ENCODE measurements around the gene TOR1A. TPM values are rescaled to one million over a fixed set of nuclear protein-coding genes. Genes with fewer than 3 reads are reported as not detected.
"Not testable (repeated sequence)": the region's sequence is repeated elsewhere in the genome, so short reads cannot be mapped to it uniquely, and the experiment has no call there.

Gene TOR1A
- total RNA-seq, 1 donor from 2014 or later: 29.5 TPM

DNA sequence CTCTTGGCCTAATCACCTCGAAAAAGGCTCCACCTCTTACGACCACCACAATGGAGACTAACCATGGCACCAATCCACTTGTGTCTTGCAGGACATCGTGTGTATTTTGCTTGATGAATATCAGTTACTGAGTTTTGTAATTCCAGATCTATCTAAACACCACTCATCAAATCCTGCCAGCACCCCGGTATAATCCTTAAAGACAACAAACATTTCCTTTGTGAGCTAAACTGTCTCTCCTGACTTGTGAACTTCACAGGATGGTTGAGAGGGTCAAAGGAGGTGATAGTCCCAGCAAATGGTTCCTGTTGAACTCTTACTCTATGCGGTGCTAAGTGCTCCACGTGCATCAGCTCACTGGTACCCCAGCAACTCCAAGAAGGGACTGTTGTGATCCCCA, 25.0 kb downstream of the TOR1A start:
- ChIA-PET POLR2A (no interaction called here), CTCF (interaction anchor here (1.2 kb wide), 1 partner anchor 9 kb away, joined by 3 read pairs; no protein-coding TSS in a partner anchor)
- Mint-ChIP-seq H3K36me3 (ENCODE audit: low read depth) (peaks cover 4% of the 10 kb centered on the region), H3K4me1 (peaks cover 8% of the 10 kb centered on the region), H3K4me3 (no peak overlapping the region), H3K27me3 (peaks cover 4% of the 10 kb centered on the region), H3K9me3 (no peaks in the 10 kb centered on the region), H3K27ac (no peak overlapping the region)
- ATAC-seq (ENCODE audit: low read depth) (no peak), DNase-seq (no peak)
- TF ChIP-seq, protein P1, sequence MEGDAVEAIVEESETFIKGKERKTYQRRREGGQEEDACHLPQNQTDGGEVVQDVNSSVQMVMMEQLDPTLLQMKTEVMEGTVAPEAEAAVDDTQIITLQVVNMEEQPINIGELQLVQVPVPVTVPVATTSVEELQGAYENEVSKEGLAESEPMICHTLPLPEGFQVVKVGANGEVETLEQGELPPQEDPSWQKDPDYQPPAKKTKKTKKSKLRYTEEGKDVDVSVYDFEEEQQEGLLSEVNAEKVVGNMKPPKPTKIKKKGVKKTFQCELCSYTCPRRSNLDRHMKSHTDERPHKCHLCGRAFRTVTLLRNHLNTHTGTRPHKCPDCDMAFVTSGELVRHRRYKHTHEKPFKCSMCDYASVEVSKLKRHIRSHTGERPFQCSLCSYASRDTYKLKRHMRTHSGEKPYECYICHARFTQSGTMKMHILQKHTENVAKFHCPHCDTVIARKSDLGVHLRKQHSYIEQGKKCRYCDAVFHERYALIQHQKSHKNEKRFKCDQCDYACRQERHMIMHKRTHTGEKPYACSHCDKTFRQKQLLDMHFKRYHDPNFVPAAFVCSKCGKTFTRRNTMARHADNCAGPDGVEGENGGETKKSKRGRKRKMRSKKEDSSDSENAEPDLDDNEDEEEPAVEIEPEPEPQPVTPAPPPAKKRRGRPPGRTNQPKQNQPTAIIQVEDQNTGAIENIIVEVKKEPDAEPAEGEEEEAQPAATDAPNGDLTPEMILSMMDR (IDR thresholded peaks at IDR 0.05): no peak
- intact Hi-C loops (cut with micrococcal nuclease): no loop called here

DNA sequence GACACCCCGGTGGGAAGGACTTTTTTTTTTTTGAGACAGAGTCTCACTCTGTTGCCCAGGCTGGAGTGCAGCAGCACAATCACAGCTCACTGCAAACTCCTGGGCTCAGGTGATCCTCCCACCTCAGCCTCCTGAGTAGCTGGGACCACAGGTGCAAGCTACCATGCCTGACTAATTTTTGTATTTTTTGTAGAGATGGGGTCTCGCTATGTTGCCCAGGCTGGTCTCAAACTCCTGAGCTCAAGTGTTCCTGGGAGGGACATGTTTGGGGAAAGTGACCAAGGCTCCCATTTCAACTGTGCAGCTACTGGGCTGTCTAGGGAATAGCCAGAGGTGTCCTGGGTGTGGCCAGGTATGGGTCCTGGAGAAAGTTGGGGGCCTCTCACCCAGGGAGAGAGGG, 27.9 kb downstream of the TOR1A start:
- H3K27me3 Mint-ChIP-seq; H3K36me3 Mint-ChIP-seq (ENCODE audit: low read depth); H3K4me1 Mint-ChIP-seq; DNase-seq; POLR2A ChIA-PET; intact Hi-C loops (cut with micrococcal nuclease); H3K27ac Mint-ChIP-seq; H3K9me3 Mint-ChIP-seq; H3K4me3 Mint-ChIP-seq; ATAC-seq (ENCODE audit: low read depth): not testable (repeated sequence)
- CTCF ChIA-PET: interaction anchor here (0.6 kb wide), 1 partner anchor 42 kb away, joined by 4 read pairs; no protein-coding TSS in a partner anchor

- POLR2A ChIA-PET: no interaction called here
- ATAC-seq (ENCODE audit: low read depth): no peak
- peaks cover 9% of the 10 kb centered on the region for H3K27me3 Mint-ChIP-seq
- no peak overlapping the region for H3K27ac Mint-ChIP-seq
- intact Hi-C loops (cut with micrococcal nuclease): no loop called here
- no peaks in the 10 kb centered on the region for H3K9me3 Mint-ChIP-seq
- DNase-seq: no peak
- TF ChIP-seq, protein P1 (IDR thresholded peaks at IDR 0.05): no peak
- H3K4me3 Mint-ChIP-seq: no peak overlapping the region
- no peaks in the 10 kb centered on the region for H3K4me1 Mint-ChIP-seq
- CTCF ChIA-PET: no interaction called here
- H3K36me3 Mint-ChIP-seq (ENCODE audit: low read depth): no peaks in the 10 kb centered on the region
Observed at GRCh38 chr9:129794549-129794948, 29.4 kb downstream of the TOR1A start.

DNA sequence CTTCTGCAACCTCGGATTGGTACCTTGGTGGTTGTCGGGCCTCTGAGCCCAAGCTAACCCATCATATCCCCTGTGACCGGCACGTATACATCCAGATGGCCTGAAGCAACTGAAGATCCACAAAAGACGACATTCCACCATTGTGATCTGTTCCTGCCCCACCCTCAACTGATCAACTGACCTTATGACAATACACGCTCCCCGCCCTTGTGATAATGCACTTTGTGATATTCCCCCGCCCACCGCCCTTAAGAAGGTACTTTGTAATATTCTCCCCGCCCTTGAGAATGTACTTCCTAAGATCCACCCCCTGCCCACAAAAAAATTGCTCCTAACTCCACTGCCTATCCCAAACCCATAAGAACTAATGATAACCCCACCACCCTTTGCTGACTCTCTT, 37.5 kb downstream of the TOR1A start:
- ATAC-seq (ENCODE audit: low read depth): no peak
- peaks cover 3% of the 10 kb centered on the region for H3K4me1 Mint-ChIP-seq
- TF ChIP-seq, protein P1 (IDR thresholded peaks at IDR 0.05): no peak
- no peak overlapping the region for H3K4me3 Mint-ChIP-seq
- no peaks in the 10 kb centered on the region for H3K36me3 Mint-ChIP-seq (ENCODE audit: low read depth)
- H3K27ac Mint-ChIP-seq: no peak overlapping the region
- H3K9me3 Mint-ChIP-seq: no peaks in the 10 kb centered on the region
- H3K27me3 Mint-ChIP-seq: peaks cover 15% of the 10 kb centered on the region
- intact Hi-C loops (cut with micrococcal nuclease): no loop called here
- no peak for DNase-seq
- ChIA-PET POLR2A (no interaction called here), CTCF (interaction anchor here (0.9 to 1.0 kb wide), 2 partner anchors 49 to 656 kb away, joined by 3 read pairs; no protein-coding TSS in a partner anchor)

GRCh38 chr9:129785866-129786265, 38.1 kb downstream of the TOR1A start:
- TF ChIP-seq, protein P1 (IDR thresholded peaks at IDR 0.05): no peak
- Mint-ChIP-seq H3K9me3 (no peaks in the 10 kb centered on the region), H3K27ac (no peak overlapping the region), H3K4me3 (no peak overlapping the region), H3K27me3 (peaks cover 15% of the 10 kb centered on the region), H3K4me1 (peaks cover 3% of the 10 kb centered on the region), H3K36me3 (ENCODE audit: low read depth) (no peaks in the 10 kb centered on the region)
- ChIA-PET POLR2A (interaction anchor here (0.6 kb wide), 1 partner anchor 14 kb away, joined by 7 read pairs; no protein-coding TSS in a partner anchor), CTCF (interaction anchor here (0.9 to 1.3 kb wide), 4 partner anchors 49 to 655 kb away, joined by 3 read pairs; no protein-coding TSS in a partner anchor)
- intact Hi-C loops (cut with micrococcal nuclease): no loop called here
- no peak for ATAC-seq (ENCODE audit: low read depth)
- no peak for DNase-seq

DNA sequence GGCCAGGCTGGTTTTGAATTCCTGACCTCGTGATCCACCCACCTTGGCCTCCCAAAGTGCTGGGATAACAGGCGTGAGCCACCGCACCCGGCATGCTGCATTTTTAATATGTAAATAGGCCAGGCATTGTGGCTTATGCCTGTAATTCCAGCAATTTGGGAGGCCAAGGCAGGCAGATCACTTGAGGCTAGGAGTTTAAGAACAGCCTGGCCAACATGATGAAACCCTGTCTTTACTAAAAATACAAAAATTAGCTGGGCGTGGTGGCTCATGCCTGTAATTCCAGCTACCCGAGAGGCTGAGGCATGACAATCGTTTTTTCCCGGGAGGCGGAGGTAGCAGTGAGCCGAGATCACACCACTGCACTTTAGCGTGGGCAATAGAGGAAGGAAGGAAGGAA, 39.0 kb downstream of the TOR1A start:
- not testable (repeated sequence) for H3K4me3 Mint-ChIP-seq; H3K9me3 Mint-ChIP-seq; H3K27ac Mint-ChIP-seq; H3K36me3 Mint-ChIP-seq (ENCODE audit: low read depth); ATAC-seq (ENCODE audit: low read depth); H3K4me1 Mint-ChIP-seq; DNase-seq
- intact Hi-C loops (cut with micrococcal nuclease): loop anchor here (5.0 kb wide), 1 partner anchor 778 kb away; no protein-coding TSS in a partner anchor
- CTCF ChIA-PET: interaction anchor here (1.3 to 5.4 kb wide), 3 partner anchors 47 to 653 kb away, joined by 3 to 18 read pairs (median 9); no protein-coding TSS in a partner anchor
- peaks cover 15% of the 10 kb centered on the region for H3K27me3 Mint-ChIP-seq
- POLR2A ChIA-PET: interaction anchor here (0.7 kb wide), 2 partner anchors 100 to 170 kb away, joined by 3 to 5 read pairs; no protein-coding TSS in a partner anchor
